Neural cell (in vitro differentiated cells): Measurements from ENCODE around the gene PXMP2. TPM values are rescaled to one million over a fixed set of nuclear protein-coding genes. Genes with fewer than 3 reads are reported as not detected.

ENCODE experiments used
- H2AFZ ChIP-seq: fragments of 200-600, 300-800 bp; sonication (generic), shearing (Covaris generic); 2 replicates; pipeline ENCODE4 v1.6.0; 2014; ENCODE audit warnings: low read depth, mild to moderate bottlenecking, antibody characterized with exemption, low read length, moderate library complexity
- H3F3A ChIP-seq: fragments of 200-600 bp; shearing (Covaris generic); 2 replicates; pipeline ENCODE4 v1.6.1; 2016; ENCODE audit warnings: mild to moderate bottlenecking, moderate library complexity, mixed read lengths, antibody characterized with exemption, low read length; ENCODE audit not compliant: insufficient read depth, poor library complexity, severe bottlenecking
- H3K27ac ChIP-seq: fragments of 200-600, 300-800 bp; sonication (generic), shearing (Covaris generic); 2 replicates; pipeline ENCODE4 v1.5.1; 2014; ENCODE audit warnings: mild to moderate bottlenecking, low read length, moderate library complexity
- H3K27me3 ChIP-seq: fragments of 300-800, 200-600 bp; sonication (generic), shearing (Covaris generic); 2 replicates; pipeline ENCODE4 v1.6.0; 2014; ENCODE audit warnings: mild to moderate bottlenecking, low read depth, low read length, moderate library complexity; ENCODE audit not compliant: insufficient read depth
- H3K36me3 ChIP-seq: fragments of 300-800, 200-600 bp; sonication (generic), shearing (Covaris generic); 2 replicates; pipeline ENCODE4 v1.5.1; 2014; ENCODE audit warnings: mild to moderate bottlenecking, antibody characterized with exemption, low read length, moderate library complexity; ENCODE audit not compliant: insufficient read depth
- H3K4me2 ChIP-seq: fragments of 300-800, 200-600 bp; sonication (generic), shearing (Covaris generic); 2 replicates; pipeline ENCODE4 v1.6.0; 2014; ENCODE audit warnings: mild to moderate bottlenecking, low read length
- H3K4me3 ChIP-seq: fragments of 300-800, 200-600 bp; sonication (generic), shearing (Covaris generic); 2 replicates; pipeline ENCODE4 v1.5.1; 2014; ENCODE audit warnings: mild to moderate bottlenecking, low read length, moderate library complexity
- H3K79me2 ChIP-seq: fragments of 200-600 bp; shearing (Covaris generic); replicated peaks from 2 replicates; pipeline ENCODE4 v1.6.0; 2014; ENCODE audit warnings: mild to moderate bottlenecking, low read length, moderate library complexity; ENCODE audit not compliant: insufficient read depth
- H3K9ac ChIP-seq: fragments of 300-800, 200-600 bp; sonication (generic), shearing (Covaris generic); 2 replicates; pipeline ENCODE4 v1.6.1; 2016; ENCODE audit warnings: mild to moderate bottlenecking, low read length, mixed read lengths
- H3K9me2 ChIP-seq: fragments of 200-600 bp; shearing (Covaris generic); 2 replicates; pipeline ENCODE4 v1.6.1; 2016; ENCODE audit warnings: mild to moderate bottlenecking, low read length, mixed read lengths; ENCODE audit not compliant: insufficient read depth
- H3K9me3 ChIP-seq: fragments of 200-600, 300-800 bp; sonication (generic), shearing (Covaris generic); 2 replicates; pipeline ENCODE4 v1.6.1; 2016; ENCODE audit warnings: mild to moderate bottlenecking, mixed run types, low read length, moderate library complexity, mixed read lengths
- H4K20me1 ChIP-seq: fragments of 200-600 bp; shearing (Covaris generic); 2 replicates; pipeline ENCODE4 v1.6.1; 2016; ENCODE audit warnings: mild to moderate bottlenecking, mixed run types; ENCODE audit not compliant: insufficient read depth
- CTCF ChIP-seq: fragments of 450-650 bp; IDR thresholded peaks from 2 replicates; pipeline ENCODE4 v1.5.1; 2014; ENCODE audit warnings: antibody characterized with exemption, mild to moderate bottlenecking, moderate library complexity; ENCODE audit not compliant: poor library complexity, severe bottlenecking
- EP300 ChIP-seq: fragments of 450-650 bp; conservative IDR thresholded peaks from 2 replicates; pipeline ENCODE4 v1.6.1; 2014; ENCODE audit warnings: antibody characterized with exemption, mild to moderate bottlenecking, moderate library complexity; ENCODE audit not compliant: poor library complexity, severe bottlenecking
- EZH2 ChIP-seq: fragments of 200-600, 300-800 bp; shearing (Covaris generic), sonication (generic); IDR thresholded peaks from 2 replicates; pipeline ENCODE4 v1.6.1; 2014; ENCODE audit warnings: antibody characterized with exemption, low read length, borderline replicate concordance, mild to moderate bottlenecking; ENCODE audit not compliant: insufficient read depth, poor library complexity, severe bottlenecking
- MXI1 ChIP-seq: fragments of 450-650 bp; conservative IDR thresholded peaks from 2 replicates; pipeline ENCODE4 v1.6.1; 2014; ENCODE audit warnings: antibody characterized with exemption, mild to moderate bottlenecking; ENCODE audit not compliant: poor library complexity, severe bottlenecking
- POLR2AphosphoS5 ChIP-seq: IDR thresholded peaks from 2 replicates; pipeline ENCODE4 v1.6.1; 2012
- RAD21 ChIP-seq: fragments of 450-650 bp; conservative IDR thresholded peaks from 2 replicates; pipeline ENCODE4 v1.6.1; 2014; ENCODE audit warnings: antibody characterized with exemption, mild to moderate bottlenecking, moderate library complexity
- SMC3 ChIP-seq: fragments of 450-650 bp; conservative IDR thresholded peaks from 2 replicates; pipeline ENCODE4 v1.6.1; 2014; ENCODE audit warnings: antibody characterized with exemption, mild to moderate bottlenecking, moderate library complexity; ENCODE audit not compliant: poor library complexity
- TAF1 ChIP-seq: IDR thresholded peaks from 2 replicates; pipeline ENCODE4 v1.6.1; 2012; ENCODE audit warnings: low read depth
- polyA plus RNA-seq: library from polyadenylated mRNA; depleted of rRNA; stranded (reverse); fragments of >200 nt; gene quantifications from 2 replicates; pipeline ENCODE4 v1.2.3, GENCODE V29; 2014
- TF ChIP-seq, protein P1 (sequence below): IDR thresholded peaks from 2 replicates; pipeline ENCODE4 v1.6.1; 2012; ENCODE audit warnings: borderline replicate concordance

PXMP2 gene
- polyA plus RNA-seq, 1 donor from 2014 or later, result 95.8 TPM

GRCh38 chr12:132673288-132674179 is 13.9 kb upstream of the PXMP2 start:
- TF ChIP-seq POLR2AphosphoS5 (no peak), SMC3 (no peak), TAF1 (no peak), EZH2 (no peak), EP300 (no peak), CTCF (no peak), MXI1 (no peak), RAD21 (no peak)
- TF ChIP-seq, protein P1, sequence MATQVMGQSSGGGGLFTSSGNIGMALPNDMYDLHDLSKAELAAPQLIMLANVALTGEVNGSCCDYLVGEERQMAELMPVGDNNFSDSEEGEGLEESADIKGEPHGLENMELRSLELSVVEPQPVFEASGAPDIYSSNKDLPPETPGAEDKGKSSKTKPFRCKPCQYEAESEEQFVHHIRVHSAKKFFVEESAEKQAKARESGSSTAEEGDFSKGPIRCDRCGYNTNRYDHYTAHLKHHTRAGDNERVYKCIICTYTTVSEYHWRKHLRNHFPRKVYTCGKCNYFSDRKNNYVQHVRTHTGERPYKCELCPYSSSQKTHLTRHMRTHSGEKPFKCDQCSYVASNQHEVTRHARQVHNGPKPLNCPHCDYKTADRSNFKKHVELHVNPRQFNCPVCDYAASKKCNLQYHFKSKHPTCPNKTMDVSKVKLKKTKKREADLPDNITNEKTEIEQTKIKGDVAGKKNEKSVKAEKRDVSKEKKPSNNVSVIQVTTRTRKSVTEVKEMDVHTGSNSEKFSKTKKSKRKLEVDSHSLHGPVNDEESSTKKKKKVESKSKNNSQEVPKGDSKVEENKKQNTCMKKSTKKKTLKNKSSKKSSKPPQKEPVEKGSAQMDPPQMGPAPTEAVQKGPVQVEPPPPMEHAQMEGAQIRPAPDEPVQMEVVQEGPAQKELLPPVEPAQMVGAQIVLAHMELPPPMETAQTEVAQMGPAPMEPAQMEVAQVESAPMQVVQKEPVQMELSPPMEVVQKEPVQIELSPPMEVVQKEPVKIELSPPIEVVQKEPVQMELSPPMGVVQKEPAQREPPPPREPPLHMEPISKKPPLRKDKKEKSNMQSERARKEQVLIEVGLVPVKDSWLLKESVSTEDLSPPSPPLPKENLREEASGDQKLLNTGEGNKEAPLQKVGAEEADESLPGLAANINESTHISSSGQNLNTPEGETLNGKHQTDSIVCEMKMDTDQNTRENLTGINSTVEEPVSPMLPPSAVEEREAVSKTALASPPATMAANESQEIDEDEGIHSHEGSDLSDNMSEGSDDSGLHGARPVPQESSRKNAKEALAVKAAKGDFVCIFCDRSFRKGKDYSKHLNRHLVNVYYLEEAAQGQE, result no peak
- H4K20me1 ChIP-seq, result no peaks in the 10 kb centered on the region

GRCh38 chr12:132674561-132674960 is 12.8 kb upstream of the PXMP2 start:
- Histone ChIP-seq H3K4me3 (no peak overlapping the region), H3K79me2 (no peaks in the 10 kb centered on the region), H3K9me3 (no peaks in the 10 kb centered on the region), H2AFZ (no peak overlapping the region), H3K27ac (no peak overlapping the region), H3K27me3 (no peaks in the 10 kb centered on the region), H3F3A (no peaks in the 10 kb centered on the region), H4K20me1 (no peaks in the 10 kb centered on the region), H3K36me3 (no peaks in the 10 kb centered on the region), H3K4me2 (no peak overlapping the region), H3K9ac (no peak overlapping the region), H3K9me2 (no peaks in the 10 kb centered on the region)
- TF ChIP-seq RAD21, result no peak
- TF ChIP-seq TAF1, result no peak

More at GRCh38 chr12:132673288-132674179, 13.9 kb upstream of the PXMP2 start:
- H3K27ac ChIP-seq, result no peak overlapping the region
- H3K9me2 ChIP-seq, result no peaks in the 10 kb centered on the region
- no peaks in the 10 kb centered on the region for H3K79me2 ChIP-seq
- H3K27me3 ChIP-seq, result no peaks in the 10 kb centered on the region
- no peaks in the 10 kb centered on the region for H3K36me3 ChIP-seq
- H3K9me3 ChIP-seq, result no peaks in the 10 kb centered on the region
- no peaks in the 10 kb centered on the region for H3F3A ChIP-seq
- no peak overlapping the region for H2AFZ ChIP-seq
- H3K9ac ChIP-seq, result no peak overlapping the region
- no peak overlapping the region for H3K4me2 ChIP-seq
- H3K4me3 ChIP-seq, result no peak overlapping the region
